Right lobe of liver (tissue), 6 donors: ENCODE measurements around the gene AHCYL2. TPM values are rescaled to one million over a fixed set of nuclear protein-coding genes. Genes with fewer than 3 reads are reported as not detected.
"Not testable (repeated sequence)": the region's sequence is repeated elsewhere in the genome, so short reads cannot be mapped to it uniquely, and the experiment has no call there.

Source experiments
- ATAC-seq, 4 donors: fragments of 200-7000 bp; cut with Tn5 transposase; one replicate each; pipeline ENCODE4 v1.9.1; 2020; ENCODE audit warnings: mild to moderate bottlenecking in 4 of 4, moderate library complexity in 4 of 4
- DNase-seq, 3 donors: peaks; one replicate each; pipeline ENCODE4 v3.0.0-alpha.2; 2020
- H3K27ac ChIP-seq, 3 donors: fragments of 200-600 bp; one replicate each; pipeline ENCODE4 v1.8.0; 2022
- H3K27me3 ChIP-seq, 2 donors: fragments of 200-600 bp; one replicate each; pipeline ENCODE4 v1.8.0; 2022
- H3K36me3 ChIP-seq, 4 donors: fragments of 200-600 bp; sonication (generic) in 1 of 4; one replicate each; pipeline versions ENCODE4 v1.5.1 to v1.8.0; 2017 to 2022; ENCODE audit warnings: control low read depth in 1 of 4
- H3K4me1 ChIP-seq, 4 donors: fragments of 200-600 bp; sonication (generic) in 1 of 4; one replicate each; pipeline versions ENCODE4 v1.5.1 to v1.8.0; 2017 to 2022; ENCODE audit warnings: control low read depth in 1 of 4
- H3K4me3 ChIP-seq, 3 donors: fragments of 200-600 bp; one replicate each; pipeline ENCODE4 v1.8.0; 2022
- H3K9me3 ChIP-seq, 4 donors: fragments of 200-600 bp; sonication (generic) in 1 of 4; one replicate each; pipeline versions ENCODE4 v1.5.1 to v1.8.0; 2017 to 2022; ENCODE audit warnings: control low read depth in 1 of 4
- CTCF ChIP-seq, 4 donors: fragments of 200-600 bp in 3 of 4; fragments of 450-650 bp in 1 of 4; IDR thresholded peaks; one replicate each; pipeline versions ENCODE4 v1.5.1 to v1.8.0; 2016 to 2022; ENCODE audit warnings: antibody characterized with exemption in 4 of 4, mild to moderate bottlenecking in 2 of 4
- POLR2A ChIP-seq: fragments of 450-650 bp; IDR thresholded peaks from one replicate; pipeline ENCODE4 v1.6.1; 2017; ENCODE audit warnings: antibody characterized with exemption, mild to moderate bottlenecking
- whole genome bisulfite sequencing: methylation state at CpG from one replicate; pipeline ENCODE4 v1.1.6; 2018; ENCODE audit warnings: low coverage, low lambda C conversion rate; ENCODE audit not compliant: insufficient coverage; ENCODE audit errors: missing lambda C conversion rate; 5-methylcytosine and 5-hydroxymethylcytosine counted together
- intact Hi-C, 2 donors: fragments of 100-400 bp; cut with DNase I; formaldehyde crosslinking; loops; one replicate each; pipeline versions ENCODE4 v1.11.2 to v1.14.1; 2022
- total RNA-seq, 6 experiments: library from RNA; depleted of rRNA in 2 of 6; stranded (reverse); fragments of >200 nt in 2 of 6; fragmentation: NEBNext Ultra II Directional in 3 of 6; extraction: Animal tissue kit (Norgen Biotek cat#: 25700) in 3 of 6; gene quantifications; one replicate each; pipeline versions ENCODE4 v1.1.0 to v1.2.4, GENCODE V29; 2016 to 2023
- donor health status: DM: no; HTN: yes; CAD: no.
- donor health status: DM: no; HTN: no; CAD: no.
- donor health status: DM: no; HTN: no; CAD: no.
- donor health status: DM: no; HTN: yes; CAD: no.
- donor health status: DM: no; HTN: yes; CAD: no.

The AHCYL2 gene
- total RNA-seq, 6 experiments from 2014 or later = 6.1 to 9.3 (median 8.0) TPM

- no peaks in the 10 kb centered on the region for H3K36me3 ChIP-seq
- no peaks in the 10 kb centered on the region for H3K27me3 ChIP-seq
- no peak overlapping the region for H3K27ac ChIP-seq
- intact Hi-C loops = no loop called here
- no peak overlapping the region for H3K4me3 ChIP-seq
- TF ChIP-seq POLR2A (no peak), CTCF (IDR thresholded peaks at IDR 0.05) (no peak)
- peaks cover 0 to under 1% (median 0%) of the 10 kb centered on the region in 4 donors for H3K4me1 ChIP-seq
- WGBS = 96% methylated on average over 2 of the region's 3 CpGs
- DNase-seq = no peak
- ATAC-seq = no peak
- H3K9me3 ChIP-seq = no peaks in the 10 kb centered on the region
Observed at GRCh38 chr7:129439963-129440625, 215.3 kb downstream of the AHCYL2 start.

GRCh38 chr7:129443612-129444011, 218.8 kb downstream of the AHCYL2 start:
- no peaks in the 10 kb centered on the region for H3K36me3 ChIP-seq
- WGBS = 54% methylated on average over 2 of the region's 2 CpGs
- TF ChIP-seq CTCF (IDR thresholded peaks at IDR 0.05) (no peak), POLR2A (no peak)
- ATAC-seq = no peak
- intact Hi-C loops = no loop called here
- H3K4me1 ChIP-seq = no peaks in the 10 kb centered on the region
- no peak overlapping the region for H3K27ac ChIP-seq
- no peak for DNase-seq
- no peaks in the 10 kb centered on the region for H3K9me3 ChIP-seq
- H3K27me3 ChIP-seq = no peaks in the 10 kb centered on the region
- H3K4me3 ChIP-seq = no peak overlapping the region

GRCh38 chr7:129444776-129445175, 219.9 kb downstream of the AHCYL2 start:
- ATAC-seq, H3K4me1 ChIP-seq, DNase-seq, H3K36me3 ChIP-seq, H3K9me3 ChIP-seq, H3K27me3 ChIP-seq, H3K4me3 ChIP-seq, H3K27ac ChIP-seq, intact Hi-C loops: not testable (repeated sequence)
- WGBS = 88% methylated on average over 5 of the region's 5 CpGs

GRCh38 chr7:129446925-129447324, 222.1 kb downstream of the AHCYL2 start:
- H3K9me3 ChIP-seq, H3K36me3 ChIP-seq, H3K27ac ChIP-seq, ATAC-seq, H3K27me3 ChIP-seq, intact Hi-C loops, H3K4me3 ChIP-seq, DNase-seq, H3K4me1 ChIP-seq: not testable (repeated sequence)
- 50% methylated on average over 2 of the region's 2 CpGs for WGBS

- H3K4me1 ChIP-seq, H3K36me3 ChIP-seq, DNase-seq, H3K4me3 ChIP-seq, H3K9me3 ChIP-seq, H3K27me3 ChIP-seq, H3K27ac ChIP-seq, intact Hi-C loops, ATAC-seq: not testable (repeated sequence)
- WGBS = 90% methylated on average over 3 of the region's 6 CpGs
Observed at GRCh38 chr7:129447445-129447844, 222.6 kb downstream of the AHCYL2 start.

GRCh38 chr7:129448608-129449007, 223.8 kb downstream of the AHCYL2 start:
- H3K27me3 ChIP-seq, H3K4me3 ChIP-seq, intact Hi-C loops, ATAC-seq, H3K9me3 ChIP-seq, H3K4me1 ChIP-seq, H3K27ac ChIP-seq, DNase-seq, H3K36me3 ChIP-seq: not testable (repeated sequence)
- WGBS = 71% methylated on average over 2 of the region's 2 CpGs

GRCh38 chr7:129450295-129450694, 225.5 kb downstream of the AHCYL2 start:
- intact Hi-C loops = no loop called here
- Histone ChIP-seq H3K27me3 (no peaks in the 10 kb centered on the region), H3K9me3 (no peaks in the 10 kb centered on the region), H3K4me3 (no peak overlapping the region), H3K4me1 (no peaks in the 10 kb centered on the region), H3K27ac (no peak overlapping the region), H3K36me3 (no peaks in the 10 kb centered on the region)
- ATAC-seq (no peak), DNase-seq (no peak)
- TF ChIP-seq POLR2A = no peak
- no peak for TF ChIP-seq CTCF (IDR thresholded peaks at IDR 0.05)
